ENCODE results near the gene PHGDH.

PHGDH gene

GRCh38 chr1:119732465-119733168 is 20.9 kb downstream of the PHGDH start:
- no peak for DNase-seq

- no peak for DNase-seq
These were observed 22.0 kb downstream of the PHGDH start for GRCh38 chr1:119733754-119734153.

GRCh38 chr1:119735217-119735616 is 23.5 kb downstream of the PHGDH start:
- no peak for DNase-seq

- no peak for DNase-seq
These were observed 24.9 kb downstream of the PHGDH start for GRCh38 chr1:119736649-119737039.

GRCh38 chr1:119737040-119737682 is 25.4 kb downstream of the PHGDH start:
- DNase-seq, result no peak

GRCh38 chr1:119738100-119738720 is 26.5 kb downstream of the PHGDH start:
- DNase-seq, result no peak

GRCh38 chr1:119739150-119739549 is 27.4 kb downstream of the PHGDH start:
- no peak for DNase-seq

GRCh38 chr1:119740261-119740660 is 28.5 kb downstream of the PHGDH start:
- no peak for DNase-seq

- DNase-seq, result no peak
These were observed 29.4 kb downstream of the PHGDH start for GRCh38 chr1:119740896-119741780.

- DNase-seq, result no peak
These were observed 30.5 kb downstream of the PHGDH start for GRCh38 chr1:119742202-119742601.

- no peak for DNase-seq
These were observed 30.9 kb downstream of the PHGDH start for GRCh38 chr1:119742677-119743076.

- no peak for DNase-seq
These were observed 31.6 kb downstream of the PHGDH start for GRCh38 chr1:119743308-119743707.

- DNase-seq, result no peak
These were observed 32.3 kb downstream of the PHGDH start for GRCh38 chr1:119743776-119744597.

- DNase-seq, result no peak
These were observed 32.8 kb downstream of the PHGDH start for GRCh38 chr1:119744598-119744942.

GRCh38 chr1:119745034-119745433 is 33.3 kb downstream of the PHGDH start:
- DNase-seq, result no peak

- DNase-seq, result no peak
These were observed 35.7 kb downstream of the PHGDH start for GRCh38 chr1:119747451-119747850.

GRCh38 chr1:119748040-119748439 is 36.3 kb downstream of the PHGDH start:
- DNase-seq, result no peak

GRCh38 chr1:119752592-119752991 is 40.9 kb downstream of the PHGDH start:
- DNase-seq, result no peak

- DNase-seq, result no peak
These were observed 46.9 kb downstream of the PHGDH start for GRCh38 chr1:119758584-119758983.

GRCh38 chr1:119762409-119762808 is 50.7 kb downstream of the PHGDH start:
- DNase-seq, result no peak

- no peak for DNase-seq
These were observed 51.2 kb downstream of the PHGDH start for GRCh38 chr1:119762953-119763352.

- DNase-seq, result no peak
These were observed 52.5 kb downstream of the PHGDH start for GRCh38 chr1:119764220-119764619.
